Astrocyte of the cerebellum (primary cell): Measurements from ENCODE around the gene SDHAF1.

Experiments used
- DNase-seq: peaks from one replicate; pipeline ENCODE4 v3.0.0-alpha.2; 2011; ENCODE audit warnings: low read depth
- H3K4me3 ChIP-seq: 2 replicates; pipeline ENCODE4 v1.5.1; 2011; ENCODE audit warnings: mild to moderate bottlenecking, low read depth, low read length, moderate library complexity
- in situ Hi-C: cut with HindIII; loops from 2 replicates; pipeline ENCODE4 v1.10.0; 2017; ENCODE audit warnings: low sequenced_read_pairs
- TF ChIP-seq, protein P1 (sequence below): IDR thresholded peaks from 2 replicates; pipeline ENCODE4 v1.5.1; 2012; ENCODE audit warnings: low read length, low read depth, moderate library complexity, mild to moderate bottlenecking; ENCODE audit errors: missing control alignments

The SDHAF1 gene

DNA sequence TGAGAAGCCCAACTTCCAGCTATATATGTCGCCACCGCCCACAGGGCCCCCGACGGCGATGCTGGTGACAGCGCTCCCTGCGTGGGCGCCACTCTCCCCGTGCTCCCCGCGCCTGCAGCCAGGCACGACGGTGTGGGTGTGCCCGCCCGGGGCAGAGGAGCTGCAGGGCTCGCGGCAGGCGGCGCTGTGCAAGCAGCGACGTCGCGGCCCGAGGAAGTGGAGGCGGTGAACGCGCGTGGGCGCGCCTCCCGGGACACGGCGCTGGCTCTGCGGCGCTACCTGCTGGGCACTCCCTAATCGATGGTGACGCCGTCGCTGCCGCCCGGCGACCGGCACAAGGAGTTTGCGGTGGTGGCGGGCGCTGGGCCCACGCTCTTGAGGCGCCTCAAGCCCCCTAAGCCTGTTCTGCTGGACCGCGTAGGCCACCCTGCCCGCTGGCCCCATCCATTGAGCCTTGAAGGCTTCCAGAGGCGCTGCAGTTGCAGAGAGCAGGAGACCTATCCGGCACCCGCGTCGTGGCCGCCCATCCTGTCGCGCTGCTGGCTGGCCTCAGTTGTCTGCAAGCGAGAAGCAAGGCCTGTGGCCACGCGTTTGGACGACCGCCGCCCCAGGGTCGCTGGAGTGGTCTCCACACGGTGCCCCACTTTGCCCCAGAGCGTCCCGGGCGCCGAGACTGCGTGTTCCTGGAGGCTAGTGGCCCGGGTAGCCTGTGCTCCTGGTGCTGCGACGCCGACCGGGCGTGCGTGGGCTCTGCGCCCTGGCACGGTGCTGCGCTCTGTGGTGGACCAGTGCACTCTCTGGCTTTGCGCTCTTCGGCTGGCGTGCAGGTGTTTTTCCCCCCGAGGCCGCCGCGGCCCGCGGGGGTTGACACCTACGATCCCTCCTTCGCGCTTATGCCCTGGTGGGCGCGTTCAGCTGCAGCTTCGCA, 35.7 kb upstream of the SDHAF1 start:
- no peak for DNase-seq
- no peak overlapping the region for H3K4me3 ChIP-seq
- in situ Hi-C loops, result no loop called here
- TF ChIP-seq, protein P1, sequence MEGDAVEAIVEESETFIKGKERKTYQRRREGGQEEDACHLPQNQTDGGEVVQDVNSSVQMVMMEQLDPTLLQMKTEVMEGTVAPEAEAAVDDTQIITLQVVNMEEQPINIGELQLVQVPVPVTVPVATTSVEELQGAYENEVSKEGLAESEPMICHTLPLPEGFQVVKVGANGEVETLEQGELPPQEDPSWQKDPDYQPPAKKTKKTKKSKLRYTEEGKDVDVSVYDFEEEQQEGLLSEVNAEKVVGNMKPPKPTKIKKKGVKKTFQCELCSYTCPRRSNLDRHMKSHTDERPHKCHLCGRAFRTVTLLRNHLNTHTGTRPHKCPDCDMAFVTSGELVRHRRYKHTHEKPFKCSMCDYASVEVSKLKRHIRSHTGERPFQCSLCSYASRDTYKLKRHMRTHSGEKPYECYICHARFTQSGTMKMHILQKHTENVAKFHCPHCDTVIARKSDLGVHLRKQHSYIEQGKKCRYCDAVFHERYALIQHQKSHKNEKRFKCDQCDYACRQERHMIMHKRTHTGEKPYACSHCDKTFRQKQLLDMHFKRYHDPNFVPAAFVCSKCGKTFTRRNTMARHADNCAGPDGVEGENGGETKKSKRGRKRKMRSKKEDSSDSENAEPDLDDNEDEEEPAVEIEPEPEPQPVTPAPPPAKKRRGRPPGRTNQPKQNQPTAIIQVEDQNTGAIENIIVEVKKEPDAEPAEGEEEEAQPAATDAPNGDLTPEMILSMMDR, result no peak

DNA sequence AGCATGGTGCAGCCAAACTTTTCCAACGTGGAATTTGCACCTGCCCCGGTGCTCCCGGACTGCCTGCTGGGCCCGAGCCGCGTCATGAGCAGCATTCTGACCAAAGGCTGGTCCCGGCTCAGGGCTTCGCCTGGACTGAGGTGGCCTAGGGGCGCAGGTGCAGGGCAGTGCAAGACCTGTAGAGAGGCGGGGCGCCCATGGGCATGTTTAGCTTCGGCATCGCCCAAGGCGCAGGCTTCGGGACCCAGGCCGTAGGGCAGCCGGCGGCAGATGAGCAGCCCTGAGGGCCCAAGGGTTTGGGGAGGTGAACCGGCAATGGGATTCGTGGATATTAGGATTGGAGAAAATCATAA, 35.0 kb upstream of the SDHAF1 start:
- H3K4me3 ChIP-seq, result no peak overlapping the region
- TF ChIP-seq, protein P1, result no peak
- in situ Hi-C loops, result loop anchor here (10.0 kb wide), 1 partner anchor 155 kb away; no protein-coding TSS in a partner anchor
- DNase-seq, result no peak

DNA sequence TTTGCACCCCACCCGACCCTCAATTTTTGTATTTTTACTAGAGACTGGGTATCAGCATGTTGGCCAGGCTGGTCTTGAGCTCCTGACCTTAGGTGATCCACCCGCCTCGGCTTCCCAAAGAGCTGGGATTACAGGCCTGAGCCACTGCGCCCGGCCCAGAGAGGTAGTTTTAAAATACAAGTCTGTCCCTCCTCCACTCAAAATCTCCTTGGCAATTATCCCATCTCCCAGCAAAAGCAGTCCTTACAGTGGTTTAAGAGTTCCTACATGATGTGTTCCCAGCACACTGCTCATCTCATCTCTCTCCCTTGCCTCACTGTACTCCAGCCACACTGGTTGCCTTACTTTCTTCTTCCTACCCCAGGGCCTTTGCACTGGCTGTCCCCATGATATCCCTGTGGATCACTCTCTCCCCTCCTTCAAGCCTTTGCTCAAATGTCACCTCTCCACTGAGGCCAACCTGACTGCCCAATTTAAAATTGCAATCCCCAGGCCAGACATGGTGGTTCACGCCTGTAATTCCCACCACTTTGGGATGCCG, 34.5 kb upstream of the SDHAF1 start:
- H3K4me3 ChIP-seq, result no peak overlapping the region
- TF ChIP-seq, protein P1, result no peak
- DNase-seq, result no peak
- in situ Hi-C loops, result loop anchor here (10.0 kb wide), 1 partner anchor 156 kb away; no protein-coding TSS in a partner anchor

GRCh38 chr19:35963514-35963913, 31.5 kb upstream of the SDHAF1 start:
- in situ Hi-C loops, result loop anchor here (10.0 kb wide), 1 partner anchor 159 kb away; no protein-coding TSS in a partner anchor
- TF ChIP-seq, protein P1, result no peak
- no peak overlapping the region for H3K4me3 ChIP-seq
- peak; percentile 42 for DNase-seq

- TF ChIP-seq, protein P1, result no peak
- H3K4me3 ChIP-seq, result no peak overlapping the region
- DNase-seq, result no peak
- in situ Hi-C loops, result loop anchor here (10.0 kb wide), 1 partner anchor 162 kb away; no protein-coding TSS in a partner anchor
Measured at GRCh38 chr19:35966771-35967170, 28.2 kb upstream of the SDHAF1 start.

DNA sequence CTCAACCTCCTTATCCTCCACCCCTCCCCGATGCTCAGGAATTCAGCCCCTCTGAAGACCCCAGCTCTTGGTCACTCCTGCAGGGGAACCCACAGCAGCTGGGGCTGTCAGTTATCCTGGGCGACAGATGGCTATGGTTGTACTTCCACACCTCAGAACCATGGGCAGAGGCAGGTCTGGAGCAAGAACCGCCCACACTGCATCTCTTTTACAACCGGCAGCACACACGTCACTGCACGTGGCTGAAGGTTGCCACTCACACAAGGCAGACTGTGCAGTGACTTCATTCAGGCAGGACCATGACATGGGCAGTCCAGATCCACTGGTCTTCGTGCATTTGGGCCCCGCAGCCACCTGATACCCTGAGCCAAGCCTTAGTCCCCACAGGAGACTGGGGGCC, 21.5 kb upstream of the SDHAF1 start:
- no peak overlapping the region for H3K4me3 ChIP-seq
- TF ChIP-seq, protein P1, result no peak
- in situ Hi-C loops, result no loop called here
- no peak for DNase-seq
